MM.1S (cell line): Measurements from ENCODE around the gene CFAP77.

Source experiments
- CTCF ChIP-seq: fragments of 300-600 bp; sonication (generic); IDR thresholded peaks from 2 replicates; pipeline ENCODE4 v1.5.1; 2016; ENCODE audit warnings: antibody characterized with exemption, low read length, mixed read lengths
- EZH2 ChIP-seq: fragments of 300-600 bp; sonication (generic); optimal IDR thresholded peaks from 2 replicates; pipeline ENCODE3; 2017; ENCODE audit warnings: low read depth, mild to moderate bottlenecking, antibody characterized with exemption, low read length, mixed read lengths

GRCh38 chr9:132505991-132506655, 96.1 kb downstream of the CFAP77 start:
- TF ChIP-seq EZH2 (no peak), CTCF (no peak)
